ENCODE measurements around the gene ABCA5.

Gene ABCA5

GRCh38 chr17:69327060-69327831 lies at the start of gene ABCA5:
Gene ABCA5 (minus strand): TSS chr17:69327133. CDS start chr17:69314415, 12,718 bp downstream.
- peak; percentile 43 for DNase-seq (ENCODE audit: low read depth)

GRCh38 chr17:69375229-69375628 lies 48.3 kb upstream of the ABCA5 start:
- no peak for DNase-seq (ENCODE audit: low read depth)

GRCh38 chr17:69373069-69373468 lies 46.1 kb upstream of the ABCA5 start:
- no peak for DNase-seq (ENCODE audit: low read depth)

GRCh38 chr17:69367298-69367697 lies 40.4 kb upstream of the ABCA5 start:
- DNase-seq (ENCODE audit: low read depth): no peak

- DNase-seq (ENCODE audit: low read depth): no peak
Observed at GRCh38 chr17:69363488-69364210, 36.7 kb upstream of the ABCA5 start.

- no peak for DNase-seq (ENCODE audit: low read depth)
Observed at GRCh38 chr17:69361156-69361555, 34.2 kb upstream of the ABCA5 start.

GRCh38 chr17:69358688-69359596 lies 32.0 kb upstream of the ABCA5 start:
- DNase-seq (ENCODE audit: low read depth): no peak

- no peak for DNase-seq (ENCODE audit: low read depth)
Observed at GRCh38 chr17:69357701-69358100, 30.8 kb upstream of the ABCA5 start.

- DNase-seq (ENCODE audit: low read depth): no peak
Observed at GRCh38 chr17:69356625-69357024, 29.7 kb upstream of the ABCA5 start.

GRCh38 chr17:69350911-69351310 lies 24.0 kb upstream of the ABCA5 start:
- DNase-seq (ENCODE audit: low read depth): no peak

GRCh38 chr17:69348429-69348828 lies 21.5 kb upstream of the ABCA5 start:
- DNase-seq (ENCODE audit: low read depth): no peak

GRCh38 chr17:69346766-69347165 lies 19.8 kb upstream of the ABCA5 start:
- no peak for DNase-seq (ENCODE audit: low read depth)

GRCh38 chr17:69344939-69345338 lies 18.0 kb upstream of the ABCA5 start:
- peak; percentile 22 for DNase-seq (ENCODE audit: low read depth)

GRCh38 chr17:69342896-69343644 lies 16.1 kb upstream of the ABCA5 start:
- no peak for DNase-seq (ENCODE audit: low read depth)

GRCh38 chr17:69339937-69340336 lies 13.0 kb upstream of the ABCA5 start:
- no peak for DNase-seq (ENCODE audit: low read depth)

GRCh38 chr17:69336996-69337395 lies 10.1 kb upstream of the ABCA5 start:
- no peak for DNase-seq (ENCODE audit: low read depth)

GRCh38 chr17:69336580-69336979 lies 9.6 kb upstream of the ABCA5 start:
- DNase-seq (ENCODE audit: low read depth): no peak

- no peak for DNase-seq (ENCODE audit: low read depth)
Observed at GRCh38 chr17:69335058-69335457, 8.1 kb upstream of the ABCA5 start.

GRCh38 chr17:69333561-69333960 lies 6.6 kb upstream of the ABCA5 start:
- no peak for DNase-seq (ENCODE audit: low read depth)

- no peak for DNase-seq (ENCODE audit: low read depth)
Observed at GRCh38 chr17:69331756-69332155, 4.8 kb upstream of the ABCA5 start.

- DNase-seq (ENCODE audit: low read depth): no peak
Observed at GRCh38 chr17:69326377-69327059, 415 bp downstream of the ABCA5 start.
